Hematopoietic multipotent progenitor cell (in vitro differentiated cells): ENCODE measurements around the gene CCDC33. TPM values are rescaled to one million over a fixed set of nuclear protein-coding genes. Genes with fewer than 3 reads are reported as not detected.
A peak's percentile ranks its signal among the peaks of the same experiment; 100 is the strongest.

Experiments used
- DNase-seq, 3 donors: peaks; one replicate each; pipeline ENCODE4 v3.0.0-alpha.2; 2011 to 2015; ENCODE audit warnings: low read depth in 2 of 3, low spot score in 2 of 3
- total RNA-seq: library from RNA; depleted of rRNA; stranded (reverse); fragments of >200 nt; gene quantifications from one replicate; pipeline ENCODE4 v1.2.3, GENCODE V29; 2012

The CCDC33 gene
- total RNA-seq, 1 donor, result not detected

- DNase-seq, result no peak
Measured at GRCh38 chr15:74227968-74228722, 8.0 kb upstream of the CCDC33 start.

DNA sequence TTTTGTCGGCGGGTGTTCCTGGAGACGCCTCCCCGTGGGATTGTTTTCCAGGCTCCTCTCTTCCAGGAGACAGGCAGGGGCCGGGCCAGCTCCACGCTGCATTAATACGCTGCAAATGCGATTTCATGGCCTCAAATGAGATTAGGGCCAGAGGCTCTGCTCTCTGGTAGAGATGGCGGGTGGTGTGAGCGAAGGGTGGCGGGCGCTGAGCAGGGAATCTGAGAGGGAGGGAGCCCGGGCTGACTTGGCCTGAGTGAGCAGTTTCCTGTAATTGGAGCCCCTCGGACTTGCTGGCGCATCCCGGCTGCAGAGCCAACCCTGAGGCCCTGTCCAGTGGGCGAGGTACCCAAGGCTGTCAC lies 7.4 kb upstream of the CCDC33 start:
- no peak for DNase-seq

DNA sequence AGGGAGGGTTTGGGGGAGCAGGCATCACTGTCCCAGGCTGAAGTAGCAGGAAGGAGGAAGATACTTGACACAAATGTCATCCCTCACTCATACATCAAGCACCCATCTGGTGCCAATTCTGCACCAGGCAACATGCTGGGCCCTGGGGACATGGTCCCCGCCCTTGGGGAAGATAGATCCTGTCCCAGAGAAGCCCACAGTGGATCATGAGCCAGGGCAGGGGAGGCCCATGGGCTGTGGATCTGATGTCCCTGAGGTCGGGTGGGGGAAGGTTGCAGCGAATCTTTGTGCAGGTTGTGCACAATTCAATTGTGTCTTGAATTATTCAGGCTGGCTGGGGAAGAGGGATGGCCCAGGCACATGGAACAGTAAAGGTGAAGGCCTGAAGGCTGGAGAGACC lies 6.4 kb upstream of the CCDC33 start:
- no peak for DNase-seq

DNA sequence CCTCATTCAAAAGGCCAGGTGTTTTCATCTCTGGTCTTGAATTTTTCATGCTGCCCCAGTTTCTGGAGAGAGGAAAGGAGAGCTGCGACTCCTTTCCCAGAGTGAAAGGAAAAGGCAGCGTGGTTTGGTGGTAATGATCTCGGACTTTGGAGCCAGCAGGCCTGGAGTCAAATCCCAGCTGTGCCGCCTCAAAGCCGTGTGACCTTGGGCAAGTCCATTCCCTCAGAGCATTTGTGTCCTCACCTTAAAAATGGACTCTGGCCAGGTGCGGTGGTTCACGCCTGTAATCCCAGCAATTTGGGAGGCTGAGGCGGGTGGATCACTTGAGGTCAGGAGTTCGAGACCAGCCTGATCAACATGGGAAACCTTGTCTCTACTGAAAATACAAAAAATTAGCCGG lies 4.7 kb upstream of the CCDC33 start:
- DNase-seq, result no peak

DNA sequence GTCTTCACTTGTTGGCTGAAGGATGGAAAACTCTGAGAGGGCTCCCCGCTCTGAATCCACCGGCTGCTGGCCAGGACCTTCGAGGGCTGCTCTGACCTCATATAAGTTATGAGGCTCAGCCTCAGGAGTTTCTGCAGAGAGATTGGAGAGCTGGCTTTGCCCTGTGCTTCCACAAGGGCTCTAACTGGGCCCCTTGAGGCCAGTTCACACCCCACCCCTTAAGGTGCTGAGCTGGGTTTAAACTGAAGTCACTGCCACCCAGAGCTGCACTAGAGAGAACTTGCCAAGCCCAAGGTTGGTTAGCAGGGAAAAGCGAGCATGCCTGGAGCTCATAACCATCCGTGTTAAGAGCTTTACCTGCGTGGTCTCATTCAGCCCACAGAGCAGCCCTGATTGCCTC lies 2.8 kb upstream of the CCDC33 start:
- DNase-seq, result no peak

DNA sequence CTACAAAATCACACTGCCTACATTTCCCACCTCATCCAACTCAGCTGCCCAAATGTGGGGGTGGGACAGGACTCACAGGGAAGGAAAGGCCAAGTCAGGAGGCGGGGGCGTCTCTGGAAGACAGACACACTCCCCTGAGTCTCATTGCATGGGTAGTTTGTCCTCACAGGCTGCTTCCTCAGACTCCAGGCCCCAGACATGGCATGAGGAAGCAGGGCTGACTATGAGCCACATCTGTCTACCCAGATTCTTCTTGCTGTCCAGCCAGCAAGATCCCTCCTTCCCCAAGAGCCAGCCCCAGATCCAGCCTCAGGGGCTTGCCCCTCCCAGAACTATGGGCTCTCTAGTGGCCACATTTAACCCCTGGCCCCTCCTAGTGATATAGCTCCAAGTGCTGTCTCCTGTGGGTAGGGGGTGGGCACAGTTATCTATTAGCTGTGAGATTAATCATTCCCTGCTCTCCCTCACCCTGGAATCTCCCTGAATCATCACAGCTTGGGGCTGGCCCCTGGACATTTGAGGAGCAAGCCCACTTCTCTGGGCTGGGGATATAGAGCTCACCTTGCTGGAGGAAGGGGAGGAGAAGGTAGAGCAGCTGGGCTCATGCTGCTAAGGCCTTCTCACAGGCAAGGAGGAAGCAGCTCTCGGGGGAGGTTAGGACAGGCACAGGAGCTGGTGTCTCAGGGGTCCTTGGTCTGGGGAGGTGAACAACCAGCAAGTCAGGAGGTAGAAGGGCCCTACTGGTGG lies 2.1 kb upstream of the CCDC33 start:
- no peak for DNase-seq

DNA sequence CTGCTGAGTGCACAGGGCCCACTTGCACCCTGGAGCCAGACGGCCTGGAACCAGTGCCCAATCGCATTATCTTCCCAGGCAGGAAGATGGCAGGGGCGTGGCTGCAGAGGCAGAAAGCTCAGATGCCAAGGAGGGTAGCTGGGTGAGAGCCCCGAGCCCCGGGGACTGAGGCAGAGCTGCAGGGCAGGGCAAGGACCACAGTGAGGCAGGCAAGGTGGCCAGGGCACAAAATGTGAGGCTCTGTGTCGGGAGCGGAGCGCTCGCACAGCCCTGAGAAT lies 1.6 kb upstream of the CCDC33 start:
- DNase-seq, result no peak

DNA sequence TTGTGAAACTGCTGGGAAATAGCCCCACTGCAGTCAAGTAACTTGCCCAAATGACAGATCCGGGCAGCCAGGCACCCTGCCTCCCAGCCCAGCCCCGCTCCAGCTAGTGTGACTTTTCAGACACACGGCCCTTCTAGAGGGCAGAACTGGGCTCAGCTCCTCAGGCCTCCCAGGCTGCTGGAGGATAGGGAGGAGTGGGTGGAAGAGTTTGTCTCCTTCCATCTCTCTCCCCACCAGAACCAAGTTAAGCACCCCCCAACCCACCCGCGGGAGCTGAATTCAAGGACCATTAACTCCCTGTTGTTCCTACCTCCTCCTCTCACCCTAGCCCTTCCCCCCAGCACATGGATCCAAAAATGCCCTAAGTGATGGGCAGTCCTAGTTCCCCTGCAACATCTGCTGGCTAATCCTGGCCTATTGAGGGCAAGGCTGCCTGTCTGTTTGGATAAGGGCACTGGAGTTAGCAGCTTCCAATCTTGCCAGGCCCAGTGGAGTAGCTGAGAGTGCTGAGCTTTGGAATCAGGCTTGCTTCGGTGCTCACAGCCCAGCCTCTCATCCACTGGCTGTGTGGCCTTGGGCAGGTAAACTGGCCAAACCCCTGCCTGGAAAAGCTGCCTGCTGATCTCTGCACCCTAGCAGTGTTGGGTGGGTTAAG lies 3.1 kb downstream of the CCDC33 start:
- DNase-seq, result no peak

GRCh38 chr15:74240002-74240568 lies 4.0 kb downstream of the CCDC33 start:
- peak in 2 of 3 donors; percentile 33 to 55 for DNase-seq

DNA sequence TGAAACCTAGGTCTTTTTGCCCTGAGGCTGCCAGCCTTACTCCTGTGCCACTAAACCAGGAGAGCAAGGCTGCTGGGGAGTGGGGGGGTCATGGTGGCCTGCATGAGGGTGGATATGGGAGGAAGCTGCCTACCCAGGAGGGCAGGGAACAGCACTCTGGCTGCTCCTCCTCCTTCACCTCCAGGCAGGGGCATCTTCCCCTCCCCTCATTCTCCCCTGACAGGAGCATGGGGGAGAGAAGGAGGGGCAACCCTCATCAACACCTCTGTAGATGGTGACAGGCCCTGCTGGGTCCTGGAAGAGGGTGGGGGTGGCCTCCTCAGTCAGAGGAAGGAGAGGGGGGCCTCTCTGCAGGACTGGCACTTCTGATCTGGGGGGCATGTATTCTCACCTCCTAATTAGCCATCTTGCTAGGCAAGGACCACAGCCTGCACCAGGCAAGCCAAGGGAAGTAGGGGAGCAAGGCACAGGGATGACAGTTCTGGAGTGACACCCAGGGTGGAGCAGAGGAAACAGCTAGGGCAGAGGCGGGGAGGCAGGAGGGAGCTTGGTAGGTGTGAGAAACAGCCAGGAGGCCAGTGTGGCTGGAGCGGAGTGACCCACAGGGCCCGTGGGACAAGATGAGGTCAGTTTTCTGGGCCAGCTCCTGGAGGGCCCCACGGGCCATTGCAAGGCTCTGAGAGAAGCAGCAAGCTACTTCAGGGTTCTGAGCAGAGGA lies 4.9 kb downstream of the CCDC33 start:
- DNase-seq, result no peak

DNA sequence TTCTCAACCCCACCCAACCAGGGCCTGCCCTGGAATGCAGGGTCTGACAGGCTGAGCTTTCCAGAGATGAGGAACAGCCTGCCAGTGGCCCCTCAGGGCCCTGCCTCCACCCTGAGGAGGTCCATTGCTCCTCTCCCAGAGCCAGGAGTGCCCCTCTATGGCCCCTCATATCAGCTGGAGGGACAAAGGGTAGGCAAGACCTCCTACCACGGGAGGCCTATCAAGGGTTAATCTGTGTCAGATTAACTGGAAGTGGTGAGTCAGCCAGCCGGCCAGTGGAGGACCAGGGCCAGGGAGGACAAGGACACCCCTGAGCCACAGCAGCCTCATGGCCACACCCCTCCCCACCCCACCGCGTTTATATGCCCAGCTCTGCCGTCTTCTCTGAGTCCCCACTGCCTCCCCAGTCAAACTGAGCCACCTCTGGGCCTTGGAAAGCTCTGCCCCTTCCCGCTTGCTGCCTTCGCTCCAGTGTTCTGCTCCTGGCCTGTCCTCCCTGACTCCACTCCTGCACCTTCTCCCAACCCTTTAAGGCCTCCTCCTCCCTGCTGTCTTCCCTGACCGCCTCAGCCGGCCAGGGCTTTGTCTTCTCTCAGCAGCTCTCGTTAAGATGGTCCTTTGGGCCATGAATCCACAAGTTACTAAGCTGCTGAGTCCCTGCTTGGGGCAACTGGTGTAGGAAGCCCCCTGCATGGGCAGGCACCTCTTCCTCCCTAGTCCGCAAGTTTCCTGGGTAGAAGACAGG lies 6.5 kb downstream of the CCDC33 start:
- DNase-seq, result no peak

GRCh38 chr15:74243431-74243830 lies 7.3 kb downstream of the CCDC33 start:
- no peak for DNase-seq

- DNase-seq, result no peak
Measured at GRCh38 chr15:74244822-74245341, 8.8 kb downstream of the CCDC33 start.

- DNase-seq, result no peak
Measured at GRCh38 chr15:74245342-74245931, 9.3 kb downstream of the CCDC33 start.

- no peak for DNase-seq
Measured at GRCh38 chr15:74250266-74250665, 14.1 kb downstream of the CCDC33 start.

GRCh38 chr15:74251131-74251811 lies 15.1 kb downstream of the CCDC33 start:
- no peak for DNase-seq

- DNase-seq, result no peak
Measured at GRCh38 chr15:74252291-74252690, 16.2 kb downstream of the CCDC33 start.

DNA sequence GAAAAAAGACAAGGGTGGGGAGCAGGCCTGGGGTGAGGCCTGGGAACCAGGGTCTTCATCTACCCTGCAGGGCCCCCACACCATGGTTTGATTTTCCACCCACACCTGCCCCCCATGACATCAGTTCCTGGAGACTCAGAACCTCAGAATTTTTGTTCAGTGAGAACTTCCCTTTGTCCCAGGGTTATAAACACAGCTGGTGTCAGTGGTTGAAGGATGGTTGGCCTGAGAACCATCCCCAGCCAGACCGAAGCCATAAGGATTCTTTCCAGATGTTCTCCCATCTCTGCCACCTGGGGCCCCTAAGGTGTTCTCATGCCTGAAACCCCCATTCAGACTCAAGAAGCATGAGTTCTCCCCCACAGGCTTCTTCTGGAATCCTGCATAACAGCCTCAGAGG lies 16.6 kb downstream of the CCDC33 start:
- no peak for DNase-seq

- no peak for DNase-seq
Measured at GRCh38 chr15:74253211-74253921, 17.2 kb downstream of the CCDC33 start.
